IMR-90 (cell line): ENCODE data around the gene PACS1. TPM values are rescaled to one million over a fixed set of nuclear protein-coding genes. Genes with fewer than 3 reads are reported as not detected.

ENCODE experiments used
- ATAC-seq: fragments of 200-7000 bp; cut with Tn5 transposase; 2 replicates; pipeline ENCODE4 v1.9.1; 2020; ENCODE audit warnings: low read depth, mild to moderate bottlenecking, moderate library complexity
- BruUV-seq: library from RNA; stranded (reverse); fragments of 400-500 nt; replicated peaks from 2 replicates; lab custom pipeline; 2021; lab: Mats Ljungman, UMichigan
- CTCF ChIA-PET: fragments of 300-600 bp; formaldehyde crosslinking; extraction: SDS; loops from one replicate; lab custom pipeline; 2021; ENCODE audit warnings: antibody characterized with exemption; lab: Yijun Ruan, JAX
- POLR2A ChIA-PET: fragments of 300-600 bp; sonication (Branson Sonifier 250); formaldehyde crosslinking; loops from one replicate; lab custom pipeline; 2022; ENCODE audit warnings: antibody characterized with exemption; ENCODE audit not compliant: unreplicated experiment; lab: Charles Lee
- DNase-seq: peaks from one replicate; pipeline ENCODE4 v3.0.0; 2013
- H2AFZ ChIP-seq: replicated peaks from 2 replicates; pipeline ENCODE3; 2013; ENCODE audit warnings: low read length, mild to moderate bottlenecking; ENCODE audit not compliant: poor library complexity
- H2AK5ac ChIP-seq: 2 replicates; pipeline ENCODE4 v1.6.1; 2013; ENCODE audit warnings: low read depth, low read length, inconsistent platforms
- H2AK9ac ChIP-seq: replicated peaks from 2 replicates; pipeline ENCODE3; 2013; ENCODE audit warnings: mild to moderate bottlenecking, low read depth, low read length, moderate library complexity; ENCODE audit not compliant: poor library complexity
- H2BK120ac ChIP-seq: 2 replicates; pipeline ENCODE4 v1.6.1; 2013; ENCODE audit warnings: low read depth, low read length, inconsistent platforms
- H2BK15ac ChIP-seq: 3 replicates; pipeline ENCODE4 v1.6.1; 2013; ENCODE audit warnings: low read depth, low read length, inconsistent platforms
- H2BK20ac ChIP-seq: 2 replicates; pipeline ENCODE4 v1.6.1; 2013; ENCODE audit warnings: low read depth, mild to moderate bottlenecking, inconsistent platforms, low read length, moderate library complexity
- H2BK5ac ChIP-seq: 2 replicates; pipeline ENCODE4 v1.6.1; 2013; ENCODE audit warnings: mild to moderate bottlenecking, low read depth, low read length, inconsistent platforms; ENCODE audit not compliant: poor library complexity, severe bottlenecking
- H3K14ac ChIP-seq: replicated peaks from 2 replicates; pipeline ENCODE4 v1.6.1; 2013; ENCODE audit warnings: low read depth, low read length, inconsistent platforms
- H3K18ac ChIP-seq: 2 replicates; pipeline ENCODE4 v1.6.1; 2013; ENCODE audit warnings: low read depth, low read length, control low read depth
- H3K23ac ChIP-seq: 2 replicates; pipeline ENCODE4 v1.6.1; 2013; ENCODE audit warnings: low read depth, low read length, inconsistent platforms
- H3K27ac ChIP-seq: 2 replicates; pipeline ENCODE4 v1.5.1; 2013; ENCODE audit warnings: mild to moderate bottlenecking, control low read depth, low read length; ENCODE audit not compliant: insufficient read depth
- H3K27me3 ChIP-seq: 2 replicates; pipeline ENCODE4 v1.6.1; 2013; ENCODE audit warnings: low read length; ENCODE audit not compliant: control insufficient read depth, insufficient read depth
- H3K36me3 ChIP-seq: 2 replicates; pipeline ENCODE4 v1.6.1; 2013; ENCODE audit warnings: low read length, mixed read lengths; ENCODE audit not compliant: control insufficient read depth, insufficient read depth
- H3K4ac ChIP-seq: 2 replicates; pipeline ENCODE4 v1.6.1; 2013; ENCODE audit warnings: low read depth, low read length, inconsistent platforms
- H3K4me1 ChIP-seq: 2 replicates; pipeline ENCODE4 v1.6.1; 2013; ENCODE audit warnings: low read length, mixed read lengths; ENCODE audit not compliant: control insufficient read depth, insufficient read depth
- H3K4me2 ChIP-seq: 2 replicates; pipeline ENCODE4 v1.6.1; 2013; ENCODE audit warnings: low read depth, mild to moderate bottlenecking, control low read depth, low read length, moderate library complexity
- H3K4me3 ChIP-seq: 2 replicates; pipeline ENCODE4 v1.5.1; 2013; ENCODE audit warnings: low read depth, mild to moderate bottlenecking, control low read depth, low read length, moderate library complexity; ENCODE audit not compliant: insufficient read depth
- H3K56ac ChIP-seq: 2 replicates; pipeline ENCODE4 v1.6.1; 2013; ENCODE audit warnings: low read length, inconsistent platforms; ENCODE audit not compliant: insufficient read depth; ENCODE audit errors: extremely low read depth
- H3K79me1 ChIP-seq, 2 experiments: 2 replicates each; pipeline ENCODE4 v1.6.1; 2013; ENCODE audit warnings: low read length in 2 of 2, inconsistent platforms in 1 of 2, low read depth in 1 of 2
- H3K9ac ChIP-seq: 2 replicates; pipeline ENCODE4 v1.6.1; 2013; ENCODE audit warnings: low read depth, low read length, control low read depth
- H3K9me1 ChIP-seq: 2 replicates; pipeline ENCODE4 v1.6.1; 2013; ENCODE audit warnings: low read length, inconsistent platforms; ENCODE audit not compliant: insufficient read depth
- H3K9me3 ChIP-seq: 2 replicates; pipeline ENCODE4 v1.6.1; 2013; ENCODE audit warnings: low read length; ENCODE audit not compliant: control insufficient read depth, insufficient read depth
- H4K20me1 ChIP-seq: 2 replicates; pipeline ENCODE4 v1.6.1; 2013; ENCODE audit warnings: low read length, inconsistent platforms; ENCODE audit not compliant: insufficient read depth
- H4K5ac ChIP-seq: 2 replicates; pipeline ENCODE4 v1.6.1; 2013; ENCODE audit warnings: mild to moderate bottlenecking, low read depth, low read length, control low read depth
- H4K8ac ChIP-seq, 2 experiments: 2 replicates each; pipeline ENCODE4 v1.6.1; 2013; ENCODE audit warnings: low read depth in 2 of 2, low read length in 2 of 2, control low read depth in 1 of 2, inconsistent platforms in 1 of 2
- H4K91ac ChIP-seq: 2 replicates; pipeline ENCODE4 v1.6.1; 2013; ENCODE audit warnings: low read depth, low read length, inconsistent platforms; ENCODE audit not compliant: insufficient read depth
- BHLHE40 ChIP-seq: fragments of 150-350 bp; IDR thresholded peaks from 2 replicates; pipeline ENCODE4 v1.6.1; 2016; ENCODE audit warnings: mild to moderate bottlenecking, low read depth, low read length
- CEBPB ChIP-seq: IDR thresholded peaks from 2 replicates; pipeline ENCODE4 v1.6.1; 2012; ENCODE audit warnings: low read depth, low read length, improper control_type of control experiment
- CHD1 ChIP-seq: IDR thresholded peaks from 2 replicates; pipeline ENCODE4 v1.6.1; 2012; ENCODE audit warnings: low read depth, low read length, improper control_type of control experiment
- CTCF ChIP-seq: conservative IDR thresholded peaks from 2 replicates; pipeline ENCODE4 v1.5.1; 2012; ENCODE audit warnings: mild to moderate bottlenecking, low read depth, low read length, improper control_type of control experiment
- FOS ChIP-seq: fragments of 150-350 bp; IDR thresholded peaks from 2 replicates; pipeline ENCODE4 v1.6.1; 2016; ENCODE audit warnings: low read depth, low read length
- MAZ ChIP-seq: IDR thresholded peaks from 2 replicates; pipeline ENCODE4 v1.6.1; 2012; ENCODE audit warnings: low read depth, mild to moderate bottlenecking, low read length, improper control_type of control experiment, moderate library complexity, borderline replicate concordance
- MXI1 ChIP-seq: IDR thresholded peaks from 2 replicates; pipeline ENCODE4 v1.6.1; 2012; ENCODE audit warnings: low read depth, mild to moderate bottlenecking, low read length, moderate library complexity, borderline replicate concordance
- NFE2L2 ChIP-seq: fragments of 150-350 bp; IDR thresholded peaks from 2 replicates; pipeline ENCODE4 v1.6.1; 2016; ENCODE audit warnings: low read depth, mild to moderate bottlenecking, low read length
- POLR2A ChIP-seq: IDR thresholded peaks from 2 replicates; pipeline ENCODE4 v1.6.1; 2012; ENCODE audit warnings: mild to moderate bottlenecking, low read depth, low read length
- RAD21 ChIP-seq: IDR thresholded peaks from 2 replicates; pipeline ENCODE4 v1.6.1; 2012; ENCODE audit warnings: low read length, improper control_type of control experiment
- RCOR1 ChIP-seq: IDR thresholded peaks from 2 replicates; pipeline ENCODE4 v1.6.1; 2012; ENCODE audit warnings: mild to moderate bottlenecking, low read length, improper control_type of control experiment; ENCODE audit not compliant: insufficient replicate concordance
- RFX5 ChIP-seq: IDR thresholded peaks from 2 replicates; pipeline ENCODE4 v1.8.0; 2012; ENCODE audit warnings: low read depth, mild to moderate bottlenecking, low read length, moderate library complexity
- SMC3 ChIP-seq: fragments of 150-350 bp; IDR thresholded peaks from 2 replicates; pipeline ENCODE4 v1.6.1; 2016; ENCODE audit warnings: low read depth, mild to moderate bottlenecking, antibody characterized with exemption, low read length, moderate library complexity
- whole genome bisulfite sequencing, 2 experiments: methylation state at CpG; one replicate each; pipeline versions ENCODE4 v1.1.5 to v1.1.7; 2013; ENCODE audit warnings: missing lambda C conversion rate in 2 of 2; ENCODE audit not compliant: insufficient read length in 1 of 2; ENCODE audit errors: extremely low coverage in 2 of 2; 5-methylcytosine and 5-hydroxymethylcytosine counted together
- dilution Hi-C: fragments of 300-500 bp; cut with HindIII; formaldehyde crosslinking; loops from one replicate; pipeline ENCODE4 v1.14.3; 2018; ENCODE audit warnings: low sequenced_read_pairs; ENCODE audit not compliant: unreplicated experiment
- in situ Hi-C: fragments of 300-500 bp; cut with MboI; formaldehyde crosslinking; loops from 3 replicates; pipeline ENCODE4 v1.14.3; 2019; ENCODE audit warnings: low sequenced_read_pairs, inconsistent platforms, mixed read lengths
- intact Hi-C: fragments of 100-400 bp; cut with micrococcal nuclease; formaldehyde crosslinking; loops from 2 replicates; pipeline ENCODE4 v1.10.0; 2022
- polyA plus RNA-seq, 3 experiments: library from polyadenylated mRNA; depleted of rRNA; stranded (reverse); fragments of >200 nt; gene quantifications; 2 replicates each; pipeline ENCODE4 v1.2.3, GENCODE V29; 2012; ENCODE audit warnings: low replicate concordance in 1 of 3
- total RNA-seq: library from RNA; depleted of rRNA; stranded (reverse); fragments of >200 nt; gene quantifications from 2 replicates; pipeline ENCODE4 v1.2.3, GENCODE V29; 2012
- TF ChIP-seq, protein P1 (sequence below): fragments of 150-350 bp; IDR thresholded peaks from 2 replicates; pipeline ENCODE4 v1.6.1; 2016; ENCODE audit warnings: low read depth, mild to moderate bottlenecking, low read length, moderate library complexity, borderline replicate concordance
- TF ChIP-seq, protein P2 (sequence below): fragments of 150-350 bp; IDR thresholded peaks from 2 replicates; pipeline ENCODE4 v1.6.1; 2017; ENCODE audit warnings: mild to moderate bottlenecking, antibody characterized with exemption, low read length, low read depth

Gene PACS1
- total and polyA plus RNA-seq, 2 of the 4 experiments (the other 2 are of a cell fraction) = 7.3 to 32.0 TPM

- dilution Hi-C loops (no loop called here), intact Hi-C loops (no loop called here), in situ Hi-C loops (no loop called here)
- Histone ChIP-seq H3K27me3 (peaks cover 27% of the 10 kb centered on the region; the same call in 1 of the 2 replicates), H2BK20ac (no peak within 1 kb of the TSS), H2BK120ac (no peak within 1 kb of the TSS), H3K4me2 (no peak within 1 kb of the TSS), H4K8ac (no peak within 1 kb of the TSS), H3K9me1 (0 out of 2 replicates have a peak, but pooled peaks cover 7% of the 10 kb centered on the region), H2BK5ac (no peak within 1 kb of the TSS), H3K14ac (no peak within 1 kb of the TSS), H2AK5ac (no peak within 1 kb of the TSS; the same call in 1 of the 2 replicates), H3K56ac (no peak within 1 kb of the TSS), H3K79me1 (peaks cover 4 to 24% of the 10 kb centered on the region in 2 experiments; a peak in 2 of 4 replicates), H3K36me3 (no peaks in the 10 kb centered on the region), H3K4me1 (peaks cover 8% of the 10 kb centered on the region), H3K18ac (no peak within 1 kb of the TSS), H3K4me3 (no peak within 1 kb of the TSS), H3K4ac (no peak within 1 kb of the TSS), H3K9ac (no peak within 1 kb of the TSS), H4K5ac (no peak within 1 kb of the TSS), H2AFZ (peak within 1 kb of the TSS; percentile 68), H2AK9ac (no peak within 1 kb of the TSS), H4K20me1 (peaks cover 8% of the 10 kb centered on the region; the same call in 1 of the 2 replicates), H3K27ac (no peak within 1 kb of the TSS), H4K91ac (no peak within 1 kb of the TSS), H3K9me3 (no peaks in the 10 kb centered on the region), H3K23ac (no peak within 1 kb of the TSS), H2BK15ac (no peak within 1 kb of the TSS)
- WGBS, 2 experiments = 26% methylated on average over 2 of the region's 39 CpGs; no CpG with 5 or more reads in 1 of the 2 experiments
- POLR2A ChIA-PET = no interaction called here
- CTCF ChIA-PET = no interaction called here
- no TSS peak for BruUV-seq
- ATAC-seq = no peak
- DNase-seq = no peak
- no peak for TF ChIP-seq BHLHE40
- no peak for TF ChIP-seq MAZ
- TF ChIP-seq CTCF = no peak
- TF ChIP-seq RAD21 = no peak
- no peak for TF ChIP-seq RFX5
- TF ChIP-seq CEBPB = no peak
- TF ChIP-seq POLR2A = no peak
- TF ChIP-seq MXI1 = no peak
- no peak for TF ChIP-seq SMC3
- no peak for TF ChIP-seq FOS
- TF ChIP-seq RCOR1 = no peak
- TF ChIP-seq, protein P1, sequence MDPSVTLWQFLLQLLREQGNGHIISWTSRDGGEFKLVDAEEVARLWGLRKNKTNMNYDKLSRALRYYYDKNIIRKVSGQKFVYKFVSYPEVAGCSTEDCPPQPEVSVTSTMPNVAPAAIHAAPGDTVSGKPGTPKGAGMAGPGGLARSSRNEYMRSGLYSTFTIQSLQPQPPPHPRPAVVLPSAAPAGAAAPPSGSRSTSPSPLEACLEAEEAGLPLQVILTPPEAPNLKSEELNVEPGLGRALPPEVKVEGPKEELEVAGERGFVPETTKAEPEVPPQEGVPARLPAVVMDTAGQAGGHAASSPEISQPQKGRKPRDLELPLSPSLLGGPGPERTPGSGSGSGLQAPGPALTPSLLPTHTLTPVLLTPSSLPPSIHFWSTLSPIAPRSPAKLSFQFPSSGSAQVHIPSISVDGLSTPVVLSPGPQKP = no peak
- no peak for TF ChIP-seq CHD1
- no peak for TF ChIP-seq NFE2L2
- TF ChIP-seq, protein P2, sequence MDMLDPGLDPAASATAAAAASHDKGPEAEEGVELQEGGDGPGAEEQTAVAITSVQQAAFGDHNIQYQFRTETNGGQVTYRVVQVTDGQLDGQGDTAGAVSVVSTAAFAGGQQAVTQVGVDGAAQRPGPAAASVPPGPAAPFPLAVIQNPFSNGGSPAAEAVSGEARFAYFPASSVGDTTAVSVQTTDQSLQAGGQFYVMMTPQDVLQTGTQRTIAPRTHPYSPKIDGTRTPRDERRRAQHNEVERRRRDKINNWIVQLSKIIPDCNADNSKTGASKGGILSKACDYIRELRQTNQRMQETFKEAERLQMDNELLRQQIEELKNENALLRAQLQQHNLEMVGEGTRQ = no peak
Measured at GRCh38 chr11:66048547-66049323, 21.3 kb upstream of the PACS1 start, which contains the start of gene GAL3ST3. Gene GAL3ST3, minus strand, starts transcription at chr11:66049161. Its CDS starts 3,746 bp downstream, at chr11:66045415.
